ENCODE results near the gene FRMPD3.

GRCh38 chrX:107454302-107454701, 4.8 kb downstream of the FRMPD3 start:
- TF ChIP-seq, protein P1, sequence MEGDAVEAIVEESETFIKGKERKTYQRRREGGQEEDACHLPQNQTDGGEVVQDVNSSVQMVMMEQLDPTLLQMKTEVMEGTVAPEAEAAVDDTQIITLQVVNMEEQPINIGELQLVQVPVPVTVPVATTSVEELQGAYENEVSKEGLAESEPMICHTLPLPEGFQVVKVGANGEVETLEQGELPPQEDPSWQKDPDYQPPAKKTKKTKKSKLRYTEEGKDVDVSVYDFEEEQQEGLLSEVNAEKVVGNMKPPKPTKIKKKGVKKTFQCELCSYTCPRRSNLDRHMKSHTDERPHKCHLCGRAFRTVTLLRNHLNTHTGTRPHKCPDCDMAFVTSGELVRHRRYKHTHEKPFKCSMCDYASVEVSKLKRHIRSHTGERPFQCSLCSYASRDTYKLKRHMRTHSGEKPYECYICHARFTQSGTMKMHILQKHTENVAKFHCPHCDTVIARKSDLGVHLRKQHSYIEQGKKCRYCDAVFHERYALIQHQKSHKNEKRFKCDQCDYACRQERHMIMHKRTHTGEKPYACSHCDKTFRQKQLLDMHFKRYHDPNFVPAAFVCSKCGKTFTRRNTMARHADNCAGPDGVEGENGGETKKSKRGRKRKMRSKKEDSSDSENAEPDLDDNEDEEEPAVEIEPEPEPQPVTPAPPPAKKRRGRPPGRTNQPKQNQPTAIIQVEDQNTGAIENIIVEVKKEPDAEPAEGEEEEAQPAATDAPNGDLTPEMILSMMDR (IDR thresholded peaks at IDR 0.05): no peak
- TF ChIP-seq ZFX (IDR thresholded peaks at IDR 0.05; ENCODE audit: borderline replicate concordance): no peak
